ENCODE measurements around the gene MAP1A. TPM values are rescaled to one million over a fixed set of nuclear protein-coding genes. Genes with fewer than 3 reads are reported as not detected.
A peak's percentile ranks its signal among the peaks of the same experiment; 100 is the strongest.

The MAP1A gene
- total and polyA plus RNA-seq, 2 donors (not counting 3 experiments of a cell fraction or from before 2014, with no cell fraction given): 0.68 to 4.8 TPM

GRCh38 chr15:43516801-43517353 is 531 bp upstream of the MAP1A start:
- H2AFZ ChIP-seq (ENCODE audit: low read depth, low read length): peak overlapping the region; percentile 6
- no peak overlapping the region for H3K9ac ChIP-seq (replicated peaks; ENCODE audit: extremely low read depth, insufficient read depth, low read length)
- no peaks in the 10 kb centered on the region for H3K79me2 ChIP-seq (ENCODE audit: control insufficient read depth, insufficient read depth, low read length)
- peaks cover 0 to 6% of the 10 kb centered on the region in 2 experiments for H3K27me3 ChIP-seq (ENCODE audit: control insufficient read depth in 2 of 2, insufficient read depth in 2 of 2, low read length in 2 of 2)
- H4K20me1 ChIP-seq (replicated peaks; ENCODE audit: control insufficient read depth, extremely low read depth, insufficient read depth, low read length): no peaks in the 10 kb centered on the region
- intact Hi-C loops (cut with micrococcal nuclease): loop anchor here (10.0 kb wide), 1 partner anchor 228 kb away; the partner anchor contains the start of gene PDIA3
- H3K9me3 ChIP-seq (replicated peaks; ENCODE audit: control insufficient read depth, insufficient read depth, low read length): no peaks in the 10 kb centered on the region
- DNase-seq (ENCODE audit: low read depth, low spot score) (no peak), FAIRE-seq (no peak)
- no TSS peak for BruUV-seq (replicated peaks)
- H3K27ac ChIP-seq (ENCODE audit: insufficient read depth, low read depth, low read length): no peak overlapping the region
- no peak for TF ChIP-seq GATA2 (IDR thresholded peaks at IDR 0.05; ENCODE audit: insufficient read depth, insufficient read length, low read depth, low read length)
- TF ChIP-seq EZH2 (IDR thresholded peaks at IDR 0.05; ENCODE audit: borderline replicate concordance, low read depth, low read length, severe bottlenecking): no peak
- no peak for TF ChIP-seq MYC (IDR thresholded peaks at IDR 0.05; ENCODE audit: low read depth, low read length)
- no peak for TF ChIP-seq MAX (IDR thresholded peaks at IDR 0.05; ENCODE audit: insufficient read depth, insufficient read length)
- TF ChIP-seq FOS (IDR thresholded peaks at IDR 0.05; ENCODE audit: borderline replicate concordance, insufficient read depth, low read length): no peak
- no peak for TF ChIP-seq JUN (IDR thresholded peaks at IDR 0.05; ENCODE audit: borderline replicate concordance, insufficient read depth, insufficient read length, low read depth)
- TF ChIP-seq POLR2A (IDR thresholded peaks at IDR 0.05; ENCODE audit: low read depth, low read length): no peak
- TF ChIP-seq, protein P1, sequence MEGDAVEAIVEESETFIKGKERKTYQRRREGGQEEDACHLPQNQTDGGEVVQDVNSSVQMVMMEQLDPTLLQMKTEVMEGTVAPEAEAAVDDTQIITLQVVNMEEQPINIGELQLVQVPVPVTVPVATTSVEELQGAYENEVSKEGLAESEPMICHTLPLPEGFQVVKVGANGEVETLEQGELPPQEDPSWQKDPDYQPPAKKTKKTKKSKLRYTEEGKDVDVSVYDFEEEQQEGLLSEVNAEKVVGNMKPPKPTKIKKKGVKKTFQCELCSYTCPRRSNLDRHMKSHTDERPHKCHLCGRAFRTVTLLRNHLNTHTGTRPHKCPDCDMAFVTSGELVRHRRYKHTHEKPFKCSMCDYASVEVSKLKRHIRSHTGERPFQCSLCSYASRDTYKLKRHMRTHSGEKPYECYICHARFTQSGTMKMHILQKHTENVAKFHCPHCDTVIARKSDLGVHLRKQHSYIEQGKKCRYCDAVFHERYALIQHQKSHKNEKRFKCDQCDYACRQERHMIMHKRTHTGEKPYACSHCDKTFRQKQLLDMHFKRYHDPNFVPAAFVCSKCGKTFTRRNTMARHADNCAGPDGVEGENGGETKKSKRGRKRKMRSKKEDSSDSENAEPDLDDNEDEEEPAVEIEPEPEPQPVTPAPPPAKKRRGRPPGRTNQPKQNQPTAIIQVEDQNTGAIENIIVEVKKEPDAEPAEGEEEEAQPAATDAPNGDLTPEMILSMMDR (IDR thresholded peaks at IDR 0.05; ENCODE audit: extremely low read depth in 1 of 2, insufficient read depth in 1 of 2, low read depth in 1 of 2, low read length in 2 of 2): no peak
- no peak for TF ChIP-seq POLR2AphosphoS5 (IDR thresholded peaks at IDR 0.05; ENCODE audit: insufficient read depth, low read depth, low read length)
- no peak overlapping the region for H3K4me2 ChIP-seq (ENCODE audit: insufficient read depth, low read length)
- no peaks in the 10 kb centered on the region for H3K9me1 ChIP-seq (replicated peaks; ENCODE audit: control insufficient read depth, extremely low read depth, insufficient read depth, low read length)
- dilution Hi-C loops (cut with MboI; ENCODE audit: extremely low pct_ligation_motif_present, low sequenced_read_pairs): no loop called here
- ChIA-PET POLR2A (no interaction called here), CTCF (interaction anchor here (1.6 kb wide), 1 partner anchor 76 kb away, joined by 5 read pairs; no protein-coding TSS in a partner anchor)
- H3K4me3 ChIP-seq (replicated peaks in 1 of 3; ENCODE audit: insufficient read depth in 1 of 3, low read depth in 1 of 3, low read length in 3 of 3): no peak overlapping the region
- H3K36me3 ChIP-seq (ENCODE audit: control insufficient read depth in 2 of 2, extremely low read depth in 1 of 2, insufficient read depth in 2 of 2, low read length in 2 of 2): no peaks in the 10 kb centered on the region
- H3K4me1 ChIP-seq (ENCODE audit: control insufficient read depth, extremely low read depth, insufficient read depth, low read length): peaks cover 21% of the 10 kb centered on the region

All from endothelial cell of umbilical vein (primary cell).